Endothelial cell of umbilical vein (primary cell): ENCODE measurements around the gene KCNG1. TPM values are rescaled to one million over a fixed set of nuclear protein-coding genes. Genes with fewer than 3 reads are reported as not detected.

Source experiments
- BruUV-seq: library from RNA; stranded (reverse); fragments of 400-500 nt; replicated peaks from 2 replicates; lab custom pipeline; 2021; lab: Mats Ljungman, UMichigan
- CTCF ChIA-PET: fragments of 300-600, 350-600 bp; sonication (Branson Sonifier 250); formaldehyde crosslinking; loops from one replicate; lab custom pipeline; 2021; ENCODE audit warnings: antibody characterized with exemption, inconsistent platforms; lab: Charles Lee
- POLR2A ChIA-PET: fragments of 300-600, 350-600 bp; sonication (Branson Sonifier 250); formaldehyde crosslinking; loops from one replicate; lab custom pipeline; 2021; ENCODE audit warnings: antibody characterized with exemption, inconsistent platforms; lab: Charles Lee
- DNase-seq: peaks from one replicate; pipeline ENCODE4 v3.0.0-alpha.2; 2011; ENCODE audit warnings: low read depth, low spot score
- FAIRE-seq: peaks from 2 replicates; lab custom pipeline; 2011; peaks lifted over from hg19 to GRCh38; lab: Jason Lieb, UNC
- H2AFZ ChIP-seq: 2 replicates; pipeline ENCODE4 v1.6.0; 2012; ENCODE audit warnings: low read depth, low read length, control low read depth, inconsistent platforms
- H3K27ac ChIP-seq: 2 replicates; pipeline ENCODE4 v1.5.1; 2011; ENCODE audit warnings: low read depth, mild to moderate bottlenecking, control low read depth, low read length, moderate library complexity; ENCODE audit not compliant: insufficient read depth
- H3K27me3 ChIP-seq, 2 experiments: 2 replicates each; pipeline versions ENCODE4 v1.6.0 to v1.6.1; 2011; ENCODE audit warnings: low read length in 2 of 2, mixed read lengths in 1 of 2; ENCODE audit not compliant: control insufficient read depth in 2 of 2, insufficient read depth in 2 of 2
- H3K36me3 ChIP-seq, 2 experiments: 2 replicates in 1 of 2; 3 replicates in 1 of 2; pipeline ENCODE4 v1.5.1; 2011; ENCODE audit warnings: low read length in 2 of 2, mild to moderate bottlenecking in 1 of 2, moderate library complexity in 1 of 2; ENCODE audit not compliant: control insufficient read depth in 2 of 2, insufficient read depth in 2 of 2; ENCODE audit errors: extremely low read depth in 1 of 2
- H3K4me1 ChIP-seq: 3 replicates; pipeline ENCODE4 v1.5.1; 2011; ENCODE audit warnings: mild to moderate bottlenecking, low read length; ENCODE audit not compliant: control insufficient read depth, insufficient read depth; ENCODE audit errors: extremely low read depth
- H3K4me2 ChIP-seq: 2 replicates; pipeline ENCODE4 v1.6.1; 2011; ENCODE audit warnings: low read length, control low read depth, mixed read lengths; ENCODE audit not compliant: insufficient read depth
- H3K4me3 ChIP-seq, 3 experiments: fragments of 200-600 bp in 1 of 3; sonication (generic), shearing (Covaris generic) in 1 of 3; replicated peaks in 1 of 3; 2 replicates each; pipeline ENCODE4 v1.5.1; 2011 to 2016; ENCODE audit warnings: control low read depth in 3 of 3, low read length in 3 of 3, mild to moderate bottlenecking in 2 of 3, inconsistent platforms in 1 of 3, low read depth in 1 of 3, moderate library complexity in 1 of 3; ENCODE audit not compliant: insufficient read depth in 1 of 3
- H3K79me2 ChIP-seq: 2 replicates; pipeline ENCODE4 v1.6.0; 2012; ENCODE audit warnings: low read length, inconsistent platforms; ENCODE audit not compliant: control insufficient read depth, insufficient read depth
- H3K9ac ChIP-seq: replicated peaks from 2 replicates; pipeline ENCODE3; 2011; ENCODE audit warnings: low read length, control low read depth; ENCODE audit not compliant: insufficient read depth; ENCODE audit errors: extremely low read depth
- H3K9me1 ChIP-seq: replicated peaks from 3 replicates; pipeline ENCODE4 v1.6.0; 2011; ENCODE audit warnings: mild to moderate bottlenecking, low read length; ENCODE audit not compliant: control insufficient read depth, insufficient read depth; ENCODE audit errors: extremely low read depth
- H3K9me3 ChIP-seq: replicated peaks from 2 replicates; pipeline ENCODE4 v1.5.1; 2012; ENCODE audit warnings: low read length, inconsistent platforms; ENCODE audit not compliant: control insufficient read depth, insufficient read depth
- H4K20me1 ChIP-seq: replicated peaks from 2 replicates; pipeline ENCODE3; 2011; ENCODE audit warnings: mild to moderate bottlenecking, low read length; ENCODE audit not compliant: control insufficient read depth, insufficient read depth; ENCODE audit errors: extremely low read depth
- CTCF ChIP-seq, 2 donors: IDR thresholded peaks; 1 replicate in 1 of 2; 2 replicates in 1 of 2; pipeline ENCODE4 v1.5.1; 2011; ENCODE audit warnings: low read length in 2 of 2, mild to moderate bottlenecking in 2 of 2, moderate library complexity in 2 of 2, control low read depth in 1 of 2, inconsistent platforms in 1 of 2, low read depth in 1 of 2; ENCODE audit not compliant: insufficient read depth in 1 of 2; ENCODE audit errors: extremely low read depth in 1 of 2
- EZH2 ChIP-seq: IDR thresholded peaks from 2 replicates; pipeline ENCODE4 v1.6.1; 2012; ENCODE audit warnings: borderline replicate concordance, low read depth, mild to moderate bottlenecking, moderate library complexity, low read length, inconsistent platforms; ENCODE audit not compliant: severe bottlenecking
- FOS ChIP-seq: IDR thresholded peaks from 2 replicates; pipeline ENCODE4 v1.6.1; 2011; ENCODE audit warnings: mild to moderate bottlenecking, low read length, moderate library complexity, borderline replicate concordance; ENCODE audit not compliant: insufficient read depth
- GATA2 ChIP-seq: IDR thresholded peaks from 2 replicates; pipeline ENCODE4 v1.7.0; 2011; ENCODE audit warnings: low read depth, mild to moderate bottlenecking, moderate library complexity, mixed read lengths, low read length; ENCODE audit not compliant: insufficient read length, insufficient read depth
- JUN ChIP-seq: IDR thresholded peaks from 2 replicates; pipeline ENCODE4 v1.6.1; 2011; ENCODE audit warnings: borderline replicate concordance, low read depth; ENCODE audit not compliant: insufficient read length, insufficient read depth
- MYC ChIP-seq: IDR thresholded peaks from one replicate; pipeline ENCODE4 v1.6.1; 2011; ENCODE audit warnings: mild to moderate bottlenecking, low read depth, low read length
- POLR2AphosphoS5 ChIP-seq: IDR thresholded peaks from 2 replicates; pipeline ENCODE4 v1.6.1; 2012; ENCODE audit warnings: low read depth, mild to moderate bottlenecking, control low read depth, low read length, moderate library complexity; ENCODE audit not compliant: insufficient read depth
- dilution Hi-C: fragments of 300-500 bp; cut with MboI; formaldehyde crosslinking; loops from one replicate; pipeline ENCODE4 v1.15.0; 2019; ENCODE audit warnings: low sequenced_read_pairs; ENCODE audit not compliant: extremely low pct_ligation_motif_present
- intact Hi-C: fragments of 100-400 bp; cut with micrococcal nuclease; formaldehyde crosslinking; loops from one replicate; pipeline ENCODE4 v1.10.0; 2022
- polyA plus RNA-seq, 4 experiments: library from polyadenylated mRNA; depleted of rRNA in 3 of 4; stranded (reverse) in 3 of 4; unstranded in 1 of 4; fragments of >200 nt; gene quantifications; 2 replicates each; pipeline versions ENCODE4 v1.2.1 to v1.2.3, GENCODE V29; 2011 to 2012; ENCODE audit warnings: missing spikeins in 1 of 4
- total RNA-seq: library from RNA; stranded (reverse); gene quantifications from 2 replicates; pipeline ENCODE4 v1.2.3, GENCODE V29; 2021

The KCNG1 gene
- total and polyA plus RNA-seq, 2 donors (not counting 3 experiments of a cell fraction or from before 2014, with no cell fraction given) = 0.22 to 1.1 TPM

- no peak overlapping the region for H3K4me3 ChIP-seq
- intact Hi-C loops (no loop called here), dilution Hi-C loops (no loop called here)
- H3K27me3 ChIP-seq = peaks cover 0 to 2% of the 10 kb centered on the region in 2 experiments
- H2AFZ ChIP-seq = no peak overlapping the region
- H3K4me2 ChIP-seq = no peak overlapping the region
- no peaks in the 10 kb centered on the region for H3K4me1 ChIP-seq
- H3K9ac ChIP-seq = no peak overlapping the region
- H3K79me2 ChIP-seq = no peaks in the 10 kb centered on the region
- CTCF ChIA-PET = no interaction called here
- POLR2A ChIA-PET = no interaction called here
- no peaks in the 10 kb centered on the region for H3K9me3 ChIP-seq
- no peak for TF ChIP-seq MYC
- no peak for TF ChIP-seq CTCF (IDR thresholded peaks at IDR 0.05; ENCODE audit: extremely low read depth in 1 of 2, insufficient read depth in 1 of 2, low read depth in 1 of 2, low read length in 2 of 2)
- TF ChIP-seq FOS = no peak
- TF ChIP-seq GATA2 = no peak
- no peak for TF ChIP-seq EZH2
- TF ChIP-seq POLR2AphosphoS5 = no peak
- TF ChIP-seq JUN = no peak
- H3K36me3 ChIP-seq = no peaks in the 10 kb centered on the region
- no peak for FAIRE-seq
- no peak overlapping the region for H3K27ac ChIP-seq
- H3K9me1 ChIP-seq = no peaks in the 10 kb centered on the region
- no peaks in the 10 kb centered on the region for H4K20me1 ChIP-seq
- no peak for DNase-seq
- no TSS peak for BruUV-seq
These were observed 21.9 kb upstream of the KCNG1 start for GRCh38 chr20:51044796-51045195.
